ENCODE data around the gene MN1. TPM values are rescaled to one million over a fixed set of nuclear protein-coding genes. Genes with fewer than 3 reads are reported as not detected.

Gene MN1
- total and polyA plus RNA-seq, 8 donors, result 0.54 to 2.6 (median 0.91) TPM

DNA sequence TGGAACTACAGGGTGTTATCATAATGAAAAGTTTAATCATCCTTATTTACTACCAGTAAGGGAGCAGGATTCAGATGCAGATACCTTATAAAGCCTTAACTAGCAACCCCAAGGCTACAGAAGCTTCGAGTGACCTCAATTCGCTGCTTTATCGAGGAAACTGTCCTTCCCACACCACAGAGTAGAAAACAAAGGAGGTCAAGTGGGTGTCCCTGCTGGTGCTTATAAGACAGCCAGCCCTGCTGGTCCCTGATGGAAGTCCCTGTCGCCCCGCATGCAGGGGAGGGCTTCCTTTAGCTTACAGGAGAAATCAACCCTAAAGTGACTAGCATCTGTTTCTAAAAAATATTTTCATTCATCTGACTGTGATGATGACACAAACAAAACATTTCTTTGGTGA lies 7.3 kb downstream of the MN1 start:
- no peak for FAIRE-seq
- no peaks in the 10 kb centered on the region for H3K4me1 ChIP-seq

DNA sequence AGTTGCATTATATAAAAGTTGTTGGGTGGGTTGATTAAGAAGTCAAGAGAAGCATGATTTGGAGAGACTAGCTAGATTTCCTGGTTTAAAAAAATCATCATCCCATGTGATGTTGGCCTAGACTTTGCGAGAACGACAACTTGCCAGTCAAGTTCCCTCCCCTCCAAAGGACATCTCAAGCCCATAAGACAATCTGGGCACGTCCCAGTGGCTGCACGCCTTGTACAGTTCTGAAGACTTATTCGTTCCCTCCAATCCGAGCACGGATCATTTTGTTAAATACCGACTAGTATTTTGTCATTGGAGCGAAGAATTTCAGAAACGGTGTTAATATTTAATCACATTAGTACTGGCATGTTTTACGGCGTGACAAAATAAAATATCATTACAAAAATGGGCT lies 8.0 kb downstream of the MN1 start:
- 68% methylated on average over 12 of the region's 12 CpGs for WGBS, 2 donors
- Histone ChIP-seq H3K4me1 (no peaks in the 10 kb centered on the region), H3K4me3 (no peak overlapping the region), H3K27ac (no peak overlapping the region), H3K9me3 (no peaks in the 10 kb centered on the region), H3K36me3 (no peaks in the 10 kb centered on the region), H3K27me3 (no peaks in the 10 kb centered on the region)
- intact Hi-C loops (cut with DNase I), result loop anchor here in 2 of 3 donors (10.0 kb wide), 1 partner anchor 389 kb away; no protein-coding TSS in a partner anchor
- peak in 1 of 4 donors; percentile 41 for ATAC-seq
- FAIRE-seq, result no peak
- TF ChIP-seq, protein P1, sequence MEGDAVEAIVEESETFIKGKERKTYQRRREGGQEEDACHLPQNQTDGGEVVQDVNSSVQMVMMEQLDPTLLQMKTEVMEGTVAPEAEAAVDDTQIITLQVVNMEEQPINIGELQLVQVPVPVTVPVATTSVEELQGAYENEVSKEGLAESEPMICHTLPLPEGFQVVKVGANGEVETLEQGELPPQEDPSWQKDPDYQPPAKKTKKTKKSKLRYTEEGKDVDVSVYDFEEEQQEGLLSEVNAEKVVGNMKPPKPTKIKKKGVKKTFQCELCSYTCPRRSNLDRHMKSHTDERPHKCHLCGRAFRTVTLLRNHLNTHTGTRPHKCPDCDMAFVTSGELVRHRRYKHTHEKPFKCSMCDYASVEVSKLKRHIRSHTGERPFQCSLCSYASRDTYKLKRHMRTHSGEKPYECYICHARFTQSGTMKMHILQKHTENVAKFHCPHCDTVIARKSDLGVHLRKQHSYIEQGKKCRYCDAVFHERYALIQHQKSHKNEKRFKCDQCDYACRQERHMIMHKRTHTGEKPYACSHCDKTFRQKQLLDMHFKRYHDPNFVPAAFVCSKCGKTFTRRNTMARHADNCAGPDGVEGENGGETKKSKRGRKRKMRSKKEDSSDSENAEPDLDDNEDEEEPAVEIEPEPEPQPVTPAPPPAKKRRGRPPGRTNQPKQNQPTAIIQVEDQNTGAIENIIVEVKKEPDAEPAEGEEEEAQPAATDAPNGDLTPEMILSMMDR (IDR thresholded peaks at IDR 0.05), result no peak
- no peak for DNase-seq

More for the DNA sequence above, 7.3 kb downstream of the MN1 start:
- no peaks in the 10 kb centered on the region for H3K9me3 ChIP-seq
- TF ChIP-seq, protein P1 (IDR thresholded peaks at IDR 0.05), result no peak
- no peaks in the 10 kb centered on the region for H3K36me3 ChIP-seq
- ATAC-seq (no peak), DNase-seq (no peak)
- intact Hi-C loops (cut with DNase I), result loop anchor here in 2 of 3 donors (10.0 kb wide), 1 partner anchor 389 kb away; no protein-coding TSS in a partner anchor
- no peak overlapping the region for H3K4me3 ChIP-seq
- H3K27ac ChIP-seq, result no peak overlapping the region
- WGBS, 2 donors, result 61 to 62% methylated on average over 5 of the region's 5 CpGs
- no peaks in the 10 kb centered on the region for H3K27me3 ChIP-seq

DNA sequence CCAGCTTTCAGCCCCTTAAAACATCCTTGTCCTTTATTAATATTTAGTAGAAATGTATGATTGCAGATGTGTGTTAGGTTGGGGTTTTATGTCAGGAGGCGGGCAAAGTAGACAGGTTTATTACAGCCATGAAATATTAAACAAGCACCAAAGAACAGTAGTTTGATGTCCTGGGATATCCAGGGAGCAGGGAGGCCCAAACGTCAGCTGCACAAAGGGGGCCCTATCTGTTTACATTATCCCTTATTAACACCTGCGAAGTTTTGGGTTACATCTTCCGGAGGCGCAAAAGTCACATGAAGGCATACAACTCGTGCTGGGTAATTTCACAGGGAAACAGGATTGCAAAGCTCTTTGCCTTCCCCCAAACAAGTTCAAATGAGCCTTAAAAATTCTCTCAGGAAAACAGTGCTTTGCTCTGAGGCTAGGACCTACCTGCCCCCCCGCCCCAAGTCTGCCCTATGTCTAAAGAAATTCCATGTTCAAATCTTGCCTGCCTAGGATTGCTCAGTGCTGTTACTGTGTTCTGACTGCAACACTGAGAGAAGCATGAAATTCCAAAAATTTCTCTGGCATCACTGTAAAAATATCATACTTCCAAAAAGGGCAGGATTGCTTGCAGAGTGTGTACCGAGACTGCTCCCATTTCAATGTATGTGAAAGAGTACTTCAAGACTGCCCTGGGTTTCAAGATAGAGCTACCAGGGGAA lies 8.9 kb downstream of the MN1 start:
- Histone ChIP-seq H3K9me3 (no peaks in the 10 kb centered on the region), H3K4me3 (no peak overlapping the region), H3K27ac (no peak overlapping the region), H3K36me3 (no peaks in the 10 kb centered on the region), H3K27me3 (no peaks in the 10 kb centered on the region), H3K4me1 (no peaks in the 10 kb centered on the region)
- 68 to 74% methylated on average over 8 of the region's 8 CpGs for WGBS, 2 donors
- FAIRE-seq (no peak), ATAC-seq (no peak), DNase-seq (no peak)
- intact Hi-C loops (cut with DNase I), result loop anchor here in 2 of 3 donors (10.0 kb wide), 1 partner anchor 388 kb away; no protein-coding TSS in a partner anchor
- TF ChIP-seq, protein P1 (IDR thresholded peaks at IDR 0.05), result no peak

DNA sequence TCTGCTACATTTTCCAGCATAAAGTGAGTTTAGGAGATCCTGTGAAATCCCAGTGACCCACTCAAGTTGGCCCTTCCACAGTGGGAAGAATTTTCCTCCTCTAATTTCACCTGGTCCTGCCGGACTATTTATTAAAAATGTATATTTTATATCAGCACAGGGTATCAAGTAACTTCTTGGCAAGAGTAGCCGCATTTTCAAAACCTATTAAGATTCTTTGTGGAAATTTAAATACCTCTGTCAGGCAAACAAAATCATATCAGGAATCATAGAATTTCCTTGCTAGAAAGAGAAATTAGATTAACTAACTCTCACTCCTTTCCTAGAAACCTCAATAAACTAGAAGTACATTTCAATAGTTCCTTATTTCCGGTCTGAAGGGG lies 9.7 kb downstream of the MN1 start:
- H3K9me3 ChIP-seq, result no peaks in the 10 kb centered on the region
- H3K27ac ChIP-seq, result no peak overlapping the region
- TF ChIP-seq, protein P1 (IDR thresholded peaks at IDR 0.05), result no peak
- FAIRE-seq (no peak), ATAC-seq (no peak), DNase-seq (no peak)
- H3K27me3 ChIP-seq, result no peaks in the 10 kb centered on the region
- 47 to 68% methylated on average over 3 of the region's 3 CpGs for WGBS, 2 donors
- H3K4me1 ChIP-seq, result no peaks in the 10 kb centered on the region
- no peaks in the 10 kb centered on the region for H3K36me3 ChIP-seq
- H3K4me3 ChIP-seq, result no peak overlapping the region
- intact Hi-C loops (cut with DNase I), result loop anchor here in 2 of 3 donors (10.0 kb wide), 1 partner anchor 387 kb away; no protein-coding TSS in a partner anchor
